Astrocyte (in vitro differentiated cells and primary cell): ENCODE measurements around the gene SLC12A6. TPM values are rescaled to one million over a fixed set of nuclear protein-coding genes. Genes with fewer than 3 reads are reported as not detected.

ENCODE experiments used
- DNase-seq: peaks from one replicate; pipeline ENCODE4 v3.0.0-alpha.2; 2010; ENCODE audit warnings: low read depth
- FAIRE-seq: peaks from 2 replicates; lab custom pipeline; 2011; peaks lifted over from hg19 to GRCh38; lab: Jason Lieb, UNC
- H2AFZ ChIP-seq: 2 replicates; pipeline ENCODE4 v1.6.0; 2012; ENCODE audit warnings: low read depth, low read length, inconsistent platforms
- H3K27ac ChIP-seq: 2 replicates; pipeline ENCODE4 v1.5.1; 2011; ENCODE audit warnings: low read depth, low read length, inconsistent platforms
- H3K27me3 ChIP-seq: 2 replicates; pipeline ENCODE4 v1.6.0; 2011; ENCODE audit warnings: low read length, inconsistent platforms; ENCODE audit not compliant: insufficient read depth
- H3K36me3 ChIP-seq: 2 replicates; pipeline ENCODE4 v1.5.1; 2011; ENCODE audit warnings: low read length, inconsistent platforms; ENCODE audit not compliant: insufficient read depth
- H3K4me1 ChIP-seq: 2 replicates; pipeline ENCODE4 v1.5.1; 2011; ENCODE audit warnings: low read length, inconsistent platforms; ENCODE audit not compliant: insufficient read depth
- H3K4me2 ChIP-seq: 2 replicates; pipeline ENCODE4 v1.6.0; 2012; ENCODE audit warnings: low read length, inconsistent platforms
- H3K4me3 ChIP-seq: 2 replicates; pipeline ENCODE4 v1.5.1; 2011; ENCODE audit warnings: low read depth, mild to moderate bottlenecking, low read length, inconsistent platforms; ENCODE audit not compliant: insufficient read depth
- H3K79me2 ChIP-seq: 2 replicates; pipeline ENCODE4 v1.6.0; 2012; ENCODE audit warnings: mild to moderate bottlenecking, low read length, inconsistent platforms; ENCODE audit not compliant: insufficient read depth
- H3K9ac ChIP-seq: 2 replicates; pipeline ENCODE4 v1.6.0; 2012; ENCODE audit warnings: mild to moderate bottlenecking, low read length, inconsistent platforms
- H3K9me3 ChIP-seq: 2 replicates; pipeline ENCODE4 v1.5.1; 2012; ENCODE audit warnings: low read depth, mild to moderate bottlenecking, low read length, inconsistent platforms; ENCODE audit not compliant: insufficient read depth
- H4K20me1 ChIP-seq: 2 replicates; pipeline ENCODE4 v1.6.0; 2012; ENCODE audit warnings: low read length, inconsistent platforms; ENCODE audit not compliant: insufficient read depth
- H3K27ac Mint-ChIP-seq: one replicate; pipeline ENCODE4 v1.8.0; 2021; ENCODE audit warnings: mild to moderate bottlenecking, mixed read lengths; ENCODE audit not compliant: unreplicated experiment
- H3K27me3 Mint-ChIP-seq: one replicate; pipeline ENCODE4 v1.8.0; 2021; ENCODE audit warnings: low read depth, mixed read lengths; ENCODE audit not compliant: unreplicated experiment
- H3K36me3 Mint-ChIP-seq: one replicate; pipeline ENCODE4 v1.8.0; 2021; ENCODE audit warnings: low read depth, mixed read lengths; ENCODE audit not compliant: unreplicated experiment
- H3K4me1 Mint-ChIP-seq: one replicate; pipeline ENCODE4 v1.8.0; 2021; ENCODE audit warnings: low read depth, mixed read lengths; ENCODE audit not compliant: unreplicated experiment
- H3K4me3 Mint-ChIP-seq: one replicate; pipeline ENCODE4 v1.8.0; 2021; ENCODE audit warnings: mild to moderate bottlenecking, moderate library complexity, mixed read lengths; ENCODE audit not compliant: unreplicated experiment
- H3K9me3 Mint-ChIP-seq: one replicate; pipeline ENCODE4 v1.8.0; 2021; ENCODE audit warnings: mild to moderate bottlenecking, mixed read lengths; ENCODE audit not compliant: unreplicated experiment
- EZH2 ChIP-seq: IDR thresholded peaks from 2 replicates; pipeline ENCODE4 v1.6.1; 2012; ENCODE audit warnings: mild to moderate bottlenecking, low read length, inconsistent platforms; ENCODE audit not compliant: insufficient read depth
- total RNA-seq: library from RNA; stranded (reverse); gene quantifications from 2 replicates; pipeline ENCODE4 v1.2.1, GENCODE V29; 2021
- TF ChIP-seq, protein P1 (sequence below): IDR thresholded peaks from 2 replicates; pipeline ENCODE4 v1.5.1; 2011; ENCODE audit warnings: low read depth, mild to moderate bottlenecking, inconsistent platforms, low read length, moderate library complexity; ENCODE audit not compliant: insufficient read depth

Gene SLC12A6
- total RNA-seq, 1 donor from 2014 or later, result 15.8 TPM

GRCh38 chr15:34362047-34362773 is 24.6 kb upstream of the SLC12A6 start:
- H3K4me1 ChIP-seq, result peaks cover 9% of the 10 kb centered on the region
- H3K4me1 Mint-ChIP-seq, result peaks cover 10% of the 10 kb centered on the region
- no peak overlapping the region for H3K4me3 Mint-ChIP-seq
- peaks cover 25% of the 10 kb centered on the region for H4K20me1 ChIP-seq
- no peak overlapping the region for H3K4me3 ChIP-seq
- H3K79me2 ChIP-seq, result peaks cover 21% of the 10 kb centered on the region
- TF ChIP-seq EZH2, result no peak
- TF ChIP-seq, protein P1, sequence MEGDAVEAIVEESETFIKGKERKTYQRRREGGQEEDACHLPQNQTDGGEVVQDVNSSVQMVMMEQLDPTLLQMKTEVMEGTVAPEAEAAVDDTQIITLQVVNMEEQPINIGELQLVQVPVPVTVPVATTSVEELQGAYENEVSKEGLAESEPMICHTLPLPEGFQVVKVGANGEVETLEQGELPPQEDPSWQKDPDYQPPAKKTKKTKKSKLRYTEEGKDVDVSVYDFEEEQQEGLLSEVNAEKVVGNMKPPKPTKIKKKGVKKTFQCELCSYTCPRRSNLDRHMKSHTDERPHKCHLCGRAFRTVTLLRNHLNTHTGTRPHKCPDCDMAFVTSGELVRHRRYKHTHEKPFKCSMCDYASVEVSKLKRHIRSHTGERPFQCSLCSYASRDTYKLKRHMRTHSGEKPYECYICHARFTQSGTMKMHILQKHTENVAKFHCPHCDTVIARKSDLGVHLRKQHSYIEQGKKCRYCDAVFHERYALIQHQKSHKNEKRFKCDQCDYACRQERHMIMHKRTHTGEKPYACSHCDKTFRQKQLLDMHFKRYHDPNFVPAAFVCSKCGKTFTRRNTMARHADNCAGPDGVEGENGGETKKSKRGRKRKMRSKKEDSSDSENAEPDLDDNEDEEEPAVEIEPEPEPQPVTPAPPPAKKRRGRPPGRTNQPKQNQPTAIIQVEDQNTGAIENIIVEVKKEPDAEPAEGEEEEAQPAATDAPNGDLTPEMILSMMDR, result no peak
- no peak overlapping the region for H3K4me2 ChIP-seq
- H3K27ac Mint-ChIP-seq, result no peak overlapping the region
- peaks cover 24% of the 10 kb centered on the region for H3K36me3 Mint-ChIP-seq
- no peaks in the 10 kb centered on the region for H3K9me3 ChIP-seq
- H3K9ac ChIP-seq, result no peak overlapping the region
- H3K27ac ChIP-seq, result no peak overlapping the region
- peaks cover 13% of the 10 kb centered on the region for H3K36me3 ChIP-seq
- no peaks in the 10 kb centered on the region for H3K9me3 Mint-ChIP-seq
- no peaks in the 10 kb centered on the region for H3K27me3 Mint-ChIP-seq
- DNase-seq, result no peak
- H3K27me3 ChIP-seq, result no peaks in the 10 kb centered on the region
- no peak overlapping the region for H2AFZ ChIP-seq
- no peak for FAIRE-seq

DNA sequence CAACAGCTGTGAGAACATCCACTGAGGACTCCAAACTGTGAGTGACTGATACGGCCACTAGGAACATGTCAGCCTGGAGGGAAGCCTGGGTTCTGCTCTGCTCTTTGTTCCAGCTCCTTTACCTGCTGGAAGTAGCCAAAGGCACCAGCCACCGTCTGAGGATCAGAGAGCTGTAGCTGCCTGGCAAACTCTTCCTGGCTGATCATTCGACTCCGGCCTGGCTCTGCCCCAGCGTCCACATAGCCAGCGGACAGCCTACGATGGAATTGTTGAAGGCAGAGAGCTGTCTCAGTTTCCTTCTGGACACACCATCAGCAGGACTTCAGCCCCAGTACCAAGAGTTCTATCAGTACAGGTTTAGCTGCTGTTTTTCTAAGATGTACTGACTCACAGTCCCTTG is 23.7 kb upstream of the SLC12A6 start:
- no peak overlapping the region for H2AFZ ChIP-seq
- DNase-seq, result no peak
- no peak for TF ChIP-seq EZH2
- TF ChIP-seq, protein P1, result no peak

GRCh38 chr15:34360298-34360697 is 22.7 kb upstream of the SLC12A6 start:
- Mint-ChIP-seq H3K27ac (no peak overlapping the region), H3K27me3 (no peaks in the 10 kb centered on the region)
- no peak for FAIRE-seq

More for the DNA sequence above, 23.7 kb upstream of the SLC12A6 start:
- H3K4me1 ChIP-seq, result peaks cover 9% of the 10 kb centered on the region
- H3K4me3 Mint-ChIP-seq, result no peak overlapping the region
- no peak overlapping the region for H3K4me3 ChIP-seq
- H3K27ac ChIP-seq, result no peak overlapping the region
- H3K9me3 ChIP-seq, result no peaks in the 10 kb centered on the region
- peaks cover 10% of the 10 kb centered on the region for H3K4me1 Mint-ChIP-seq
- no peaks in the 10 kb centered on the region for H3K27me3 ChIP-seq
- no peak overlapping the region for H3K9ac ChIP-seq
- peaks cover 17% of the 10 kb centered on the region for H3K79me2 ChIP-seq
- H3K27ac Mint-ChIP-seq, result no peak overlapping the region
- no peaks in the 10 kb centered on the region for H3K27me3 Mint-ChIP-seq
- no peaks in the 10 kb centered on the region for H3K9me3 Mint-ChIP-seq
- FAIRE-seq, result no peak
- no peak overlapping the region for H3K4me2 ChIP-seq
- peaks cover 13% of the 10 kb centered on the region for H3K36me3 ChIP-seq
- H3K36me3 Mint-ChIP-seq, result peaks cover 26% of the 10 kb centered on the region
- peaks cover 24% of the 10 kb centered on the region for H4K20me1 ChIP-seq

More at GRCh38 chr15:34360298-34360697, 22.7 kb upstream of the SLC12A6 start:
- H3K79me2 ChIP-seq, result peaks cover 7% of the 10 kb centered on the region
- TF ChIP-seq, protein P1, result no peak
- no peak for TF ChIP-seq EZH2
- H3K36me3 Mint-ChIP-seq, result peaks cover 30% of the 10 kb centered on the region
- H3K4me3 Mint-ChIP-seq, result no peak overlapping the region
- peaks cover 3% of the 10 kb centered on the region for H3K4me1 Mint-ChIP-seq
- DNase-seq, result no peak
- no peaks in the 10 kb centered on the region for H3K9me3 Mint-ChIP-seq
- H3K36me3 ChIP-seq, result peaks cover 13% of the 10 kb centered on the region
- H3K27me3 ChIP-seq, result no peaks in the 10 kb centered on the region
- peaks cover under 1% of the 10 kb centered on the region for H3K4me1 ChIP-seq
- H3K4me2 ChIP-seq, result no peak overlapping the region
- H3K9me3 ChIP-seq, result no peaks in the 10 kb centered on the region
- H3K9ac ChIP-seq, result no peak overlapping the region
- no peak overlapping the region for H2AFZ ChIP-seq
- H4K20me1 ChIP-seq, result peaks cover 14% of the 10 kb centered on the region
- no peak overlapping the region for H3K27ac ChIP-seq
- H3K4me3 ChIP-seq, result no peak overlapping the region
